SH-SY5Y (cell line): Measurements from ENCODE around the gene PRSS1.

Source experiments
- GATA2 ChIP-seq: IDR thresholded peaks from 2 replicates; pipeline ENCODE4 v1.6.1; 2011; ENCODE audit warnings: mild to moderate bottlenecking, low read depth, low read length
- GATA3 ChIP-seq: IDR thresholded peaks from 2 replicates; pipeline ENCODE4 v1.6.1; 2011; ENCODE audit warnings: low read depth, mild to moderate bottlenecking, low read length, moderate library complexity

- TF ChIP-seq GATA3 (no peak), GATA2 (no peak)
These were observed 31.8 kb upstream of the PRSS1 start for GRCh38 chr7:142717453-142717852.
